Measurements from ENCODE around the gene NUDT16L1.
"Not testable (repeated sequence)": the region's sequence is repeated elsewhere in the genome, so short reads cannot be mapped to it uniquely, and the experiment has no call there.

The NUDT16L1 gene

DNA sequence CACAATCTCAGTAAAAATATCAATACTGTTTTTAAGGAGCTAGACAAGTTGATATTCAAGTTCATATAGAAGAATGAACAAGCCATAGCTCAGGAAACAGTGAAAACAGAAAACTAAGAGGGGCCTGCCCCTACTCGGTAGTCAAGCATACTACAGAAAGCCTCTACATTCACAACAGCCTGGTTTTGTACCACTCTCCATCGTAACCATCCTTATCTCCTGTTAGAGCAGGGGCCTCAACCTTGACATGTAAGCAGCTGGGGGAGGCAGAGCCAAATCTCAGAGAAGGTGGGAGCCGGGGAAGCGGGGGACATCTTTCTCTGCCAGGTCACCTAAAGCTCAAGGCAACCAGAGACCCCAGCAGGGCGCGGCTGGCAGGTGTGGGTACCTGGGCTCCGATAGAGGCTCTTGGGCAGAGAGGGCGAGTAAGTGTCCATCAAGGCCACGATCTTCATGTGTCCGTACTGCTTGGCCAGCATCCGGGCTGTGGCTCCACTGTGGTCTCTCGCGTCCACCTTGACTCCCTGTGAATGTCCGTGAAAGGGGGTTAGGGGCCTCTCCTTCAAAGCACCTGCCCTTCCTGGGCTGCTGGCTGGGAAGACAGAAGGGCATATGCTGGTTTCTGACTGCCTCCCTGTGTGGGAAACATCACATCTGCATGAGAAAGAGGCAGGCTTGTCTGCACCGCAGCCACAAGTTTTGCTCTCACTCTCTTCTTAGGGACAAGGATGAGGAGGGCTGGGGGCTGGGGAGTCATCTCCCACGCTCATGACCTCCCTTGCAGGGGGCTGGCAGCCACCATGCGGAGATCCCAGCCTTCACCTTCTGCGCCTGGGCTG lies 20.5 kb downstream of the NUDT16L1 start:
- DNase-seq (ENCODE audit: low read depth in 2 of 2, low spot score in 1 of 2), result no peak

DNA sequence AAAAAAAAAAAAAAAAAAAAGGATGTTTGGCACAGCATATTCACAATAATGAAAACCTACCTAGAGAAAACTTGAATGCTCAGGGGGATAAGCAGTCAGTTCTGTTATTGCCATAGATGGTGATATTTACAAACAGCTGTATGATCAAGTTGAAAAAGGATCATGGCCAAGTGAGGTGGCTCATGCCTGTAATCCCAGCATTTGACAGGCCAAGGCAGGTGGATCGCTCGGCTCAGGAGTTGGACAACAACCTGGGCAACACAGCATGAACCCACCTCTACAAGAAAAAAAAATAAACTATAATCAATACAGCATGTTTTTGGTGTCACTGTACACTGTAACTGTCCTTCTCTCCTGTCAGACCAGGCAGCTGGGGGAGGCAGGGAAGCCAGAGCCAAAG lies 21.6 kb downstream of the NUDT16L1 start:
- no peak for DNase-seq (ENCODE audit: low read depth in 2 of 2, low spot score in 1 of 2)

GRCh38 chr16:4718466-4718865 lies 25.1 kb downstream of the NUDT16L1 start:
- no peak for DNase-seq (ENCODE audit: low read depth in 2 of 2, low spot score in 1 of 2)

DNA sequence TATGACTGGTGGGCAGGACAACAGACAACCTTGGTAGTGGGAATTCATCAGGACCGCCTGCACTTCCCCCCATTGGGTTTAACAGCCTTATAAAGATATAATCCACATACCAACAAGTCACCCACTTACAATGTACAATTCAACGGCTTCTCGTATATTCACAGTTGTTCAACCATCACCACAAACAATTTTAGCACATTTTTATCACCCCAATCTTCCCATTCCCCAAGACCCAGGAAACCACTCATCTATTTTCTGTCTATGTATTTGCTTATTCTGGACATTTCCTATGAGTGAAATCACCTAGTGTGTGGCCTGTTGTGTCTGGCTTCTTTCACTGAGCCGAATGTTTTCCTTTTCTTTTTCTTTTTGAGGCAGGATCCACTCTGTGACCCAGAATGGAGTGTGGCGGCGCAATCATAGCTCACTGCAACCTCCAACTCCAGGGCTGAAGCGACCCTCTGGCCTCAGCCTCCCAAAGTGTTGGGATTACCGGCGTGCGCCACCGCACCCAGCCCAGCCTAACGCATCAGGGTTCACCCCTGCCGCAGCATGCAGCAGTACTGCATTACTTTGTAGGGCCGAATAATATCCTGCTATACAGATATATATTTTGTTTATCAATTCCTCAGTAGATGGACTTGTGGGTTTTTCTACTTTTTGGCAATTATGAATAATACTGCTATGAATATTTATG lies 29.9 kb downstream of the NUDT16L1 start:
- DNase-seq (ENCODE audit: low read depth in 2 of 2, low spot score in 1 of 2), result no peak

DNA sequence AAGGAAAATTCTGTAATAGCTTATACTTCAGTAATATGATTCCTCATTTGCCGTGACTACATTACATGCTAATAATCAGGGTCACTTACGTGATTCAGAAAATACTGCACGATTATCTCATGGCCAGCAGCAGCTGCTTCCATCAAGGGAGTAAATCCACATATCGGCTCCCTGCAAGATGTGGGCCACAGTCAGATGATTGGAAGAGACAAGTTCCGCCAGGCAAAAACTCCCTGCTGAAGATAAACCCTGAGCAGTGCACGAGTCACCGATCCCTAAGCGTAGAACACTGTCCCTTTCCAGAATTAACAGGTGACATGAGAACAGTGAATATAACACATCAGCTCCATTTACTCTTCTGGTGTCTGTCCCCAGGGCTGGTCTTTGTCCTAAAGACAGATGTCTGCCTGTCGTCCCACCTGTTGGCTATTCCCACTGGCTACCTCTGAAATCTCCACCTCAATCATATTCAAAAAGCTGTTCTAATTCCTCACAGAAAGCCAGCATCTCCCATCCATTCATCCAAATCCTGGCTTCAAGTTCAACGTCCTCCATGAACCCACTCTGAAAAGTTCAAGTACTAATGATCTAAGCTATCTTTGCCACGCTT lies 31.4 kb downstream of the NUDT16L1 start:
- no peak for DNase-seq (ENCODE audit: low read depth in 2 of 2, low spot score in 1 of 2)

DNA sequence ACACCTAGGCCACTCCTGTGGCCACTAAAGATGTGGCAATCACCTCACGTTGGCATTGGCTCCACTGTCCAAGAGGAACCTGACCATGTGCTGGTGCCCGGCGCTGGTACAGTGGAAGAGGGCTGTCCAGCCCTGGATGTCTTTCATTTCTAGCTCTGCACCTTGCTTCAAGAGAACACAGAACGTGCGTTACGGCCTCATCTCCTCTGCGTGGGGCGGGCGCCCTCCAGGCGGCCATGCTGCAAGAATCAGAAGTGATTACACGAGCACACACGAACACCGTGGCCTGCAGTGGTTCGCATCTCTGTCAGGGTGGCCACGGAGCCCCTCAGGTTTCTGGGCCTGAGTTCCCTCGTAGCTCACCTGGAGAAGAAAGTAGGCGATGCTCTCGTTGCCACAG lies 33.3 kb downstream of the NUDT16L1 start:
- no peak for DNase-seq (ENCODE audit: low read depth in 2 of 2, low spot score in 1 of 2)

GRCh38 chr16:4728676-4729075 lies 35.3 kb downstream of the NUDT16L1 start:
- DNase-seq (ENCODE audit: low read depth in 2 of 2, low spot score in 1 of 2), result no peak

- no peak for DNase-seq (ENCODE audit: low read depth in 2 of 2, low spot score in 1 of 2)
Observed at GRCh38 chr16:4729876-4730275, 36.5 kb downstream of the NUDT16L1 start.

GRCh38 chr16:4733211-4733742 lies 39.9 kb downstream of the NUDT16L1 start:
- DNase-seq (ENCODE audit: low read depth in 2 of 2, low spot score in 1 of 2), result no peak

- peak in 1 of 2 donors; percentile 3 for DNase-seq (ENCODE audit: low read depth in 2 of 2, low spot score in 1 of 2)
Observed at GRCh38 chr16:4733747-4734062, 40.3 kb downstream of the NUDT16L1 start.

DNA sequence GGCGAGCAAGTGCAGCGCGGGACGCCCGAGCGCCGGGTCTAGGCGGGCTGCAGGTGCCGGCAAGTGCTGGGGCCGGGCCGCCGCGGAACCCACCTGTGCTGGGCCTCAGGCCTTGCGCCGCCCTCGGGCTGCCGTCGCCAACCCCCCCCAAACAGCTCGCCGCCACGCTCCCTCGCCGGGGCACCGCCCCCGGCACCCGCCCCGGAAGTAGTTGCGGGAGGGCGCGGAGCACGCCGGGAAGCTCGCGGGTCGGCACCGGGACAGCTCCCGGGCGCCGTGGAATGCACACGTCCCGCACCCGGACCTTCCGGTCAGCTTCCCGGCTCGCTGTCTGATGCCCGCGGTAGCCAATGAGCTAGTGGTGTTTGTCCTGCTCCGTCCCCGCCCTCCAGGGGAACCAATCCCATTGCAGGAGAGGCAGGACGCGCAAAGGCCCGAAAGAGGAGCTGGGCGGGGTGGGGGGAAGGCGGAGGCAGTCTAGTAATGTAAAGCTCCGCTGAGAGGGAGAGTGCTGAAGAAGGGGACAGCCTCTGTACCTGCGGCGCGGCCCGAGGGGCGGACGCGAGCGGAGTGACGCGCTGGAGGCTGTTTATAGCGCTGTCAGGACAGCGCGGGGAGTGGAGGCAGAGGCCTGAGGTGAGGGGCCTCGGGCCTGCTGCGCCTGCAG lies 40.8 kb downstream of the NUDT16L1 start, which contains the start of the genes ANKS3 and DNAAF8:
Gene ANKS3 (minus strand): TSS at position 209 of the 667 bp plus-strand sequence. CDS start 4,122 bp downstream, outside the sequence.
Gene DNAAF8 (plus strand): TSS at position 475 of the 667 bp plus-strand sequence. CDS start 1,978 bp downstream, outside the sequence.
- DNase-seq (ENCODE audit: low read depth in 2 of 2, low spot score in 1 of 2), result peak; percentile 50 to 53

DNA sequence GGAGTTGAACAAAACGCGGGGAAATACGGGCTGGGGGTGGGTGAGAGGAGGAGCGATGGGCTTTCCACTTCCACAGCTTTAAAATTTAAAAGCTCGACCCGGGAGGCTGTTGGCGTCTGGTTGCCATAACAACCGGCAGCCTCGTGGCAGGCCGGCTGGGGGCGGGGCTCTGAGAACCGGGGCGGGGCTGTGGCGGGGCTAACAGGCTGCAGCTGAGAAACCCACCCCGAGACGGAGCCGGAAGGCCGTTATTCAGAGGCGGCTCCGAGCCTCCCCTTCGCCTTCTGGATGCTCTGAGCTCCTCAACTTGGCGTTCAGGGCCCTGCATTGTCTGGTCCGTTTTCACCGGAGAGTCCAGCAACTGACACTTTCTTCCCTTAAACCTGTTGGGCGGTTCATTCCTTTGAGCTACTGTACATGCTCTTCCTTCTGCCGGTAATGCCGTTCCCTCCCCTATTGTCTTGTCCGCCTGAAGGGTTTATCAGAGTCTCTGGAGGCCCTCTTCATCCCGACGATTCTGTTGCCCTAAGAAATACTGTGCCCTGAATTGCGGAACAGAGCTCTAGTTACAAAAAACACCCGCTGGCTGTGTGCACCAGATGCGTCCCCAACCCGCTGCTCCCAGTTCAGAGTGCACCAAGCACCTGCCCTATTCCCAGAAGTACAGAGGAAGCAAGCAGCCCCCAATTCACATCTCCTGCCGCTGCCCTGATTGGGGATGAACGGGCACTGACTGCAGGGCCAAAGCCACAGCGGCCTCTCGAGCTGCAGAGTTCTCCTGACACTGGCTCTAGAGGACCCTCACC lies 41.6 kb downstream of the NUDT16L1 start:
- peak; percentile 85 to 90 for DNase-seq (ENCODE audit: low read depth in 2 of 2, low spot score in 1 of 2)

GRCh38 chr16:4736546-4736945 lies 43.2 kb downstream of the NUDT16L1 start:
- no peak for DNase-seq (ENCODE audit: low read depth in 2 of 2, low spot score in 1 of 2)

GRCh38 chr16:4737545-4737944 lies 44.2 kb downstream of the NUDT16L1 start:
- no peak for DNase-seq (ENCODE audit: low read depth in 2 of 2, low spot score in 1 of 2)

GRCh38 chr16:4738370-4738769 lies 45.0 kb downstream of the NUDT16L1 start:
- DNase-seq (ENCODE audit: low read depth in 2 of 2, low spot score in 1 of 2), result not testable (repeated sequence)

- no peak for DNase-seq (ENCODE audit: low read depth in 2 of 2, low spot score in 1 of 2)
Observed at GRCh38 chr16:4743226-4743878, 50.0 kb downstream of the NUDT16L1 start.

GRCh38 chr16:4744555-4745273 lies 51.4 kb downstream of the NUDT16L1 start:
- no peak for DNase-seq (ENCODE audit: low read depth in 2 of 2, low spot score in 1 of 2)

DNA sequence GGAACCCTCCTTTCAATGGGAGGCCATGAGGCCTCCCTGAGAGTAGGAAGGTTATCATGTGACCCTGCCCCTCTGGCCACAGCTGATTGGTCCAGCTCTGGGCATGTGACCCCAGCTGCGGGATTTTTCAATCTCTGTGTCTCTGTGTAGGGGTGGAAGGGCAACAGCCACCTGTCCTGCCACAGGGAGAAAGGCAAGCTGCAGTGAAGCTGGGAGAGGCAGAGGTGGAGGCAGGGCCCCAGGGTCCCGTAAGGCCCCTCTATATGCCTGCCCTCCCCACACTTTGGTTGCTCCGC lies 51.9 kb downstream of the NUDT16L1 start:
- DNase-seq (ENCODE audit: low read depth in 2 of 2, low spot score in 1 of 2), result no peak

Measured in stimulated activated CD8-positive, alpha-beta memory T cell treated with anti-CD3 and anti-CD28 coated beads, Interleukin-4, amount 100 ng/mL, for 4 hours (primary cell).